NT2/D1 (cell line): ENCODE results near the gene KLK15.

Experiments
- YY1 ChIP-seq: IDR thresholded peaks from 2 replicates; pipeline ENCODE4 v1.6.1; 2011; ENCODE audit not compliant: insufficient read length, insufficient read depth
- ZNF274 ChIP-seq: IDR thresholded peaks from 2 replicates; pipeline ENCODE4 v1.6.1; 2011; ENCODE audit warnings: mild to moderate bottlenecking, low read depth, low read length

GRCh38 chr19:50833802-50834167 lies 411 bp upstream of the KLK15 start:
- TF ChIP-seq ZNF274: no peak
- no peak for TF ChIP-seq YY1
